GM12891 (cell line): ENCODE data around the gene ETV6.

Source experiments
- PAX5 ChIP-seq: IDR thresholded peaks from 2 replicates; pipeline ENCODE4 v1.6.1; 2011; ENCODE audit warnings: low read length, moderate library complexity, mild to moderate bottlenecking; ENCODE audit not compliant: insufficient read depth, severe bottlenecking
- POLR2A ChIP-seq: IDR thresholded peaks from 2 replicates; pipeline ENCODE4 v1.6.1; 2011; ENCODE audit warnings: low read depth, low read length, control low read depth
- POLR2AphosphoS5 ChIP-seq: IDR thresholded peaks from 2 replicates; pipeline ENCODE4 v1.6.1; 2011; ENCODE audit warnings: low read depth, low read length, control low read depth
- POU2F2 ChIP-seq: IDR thresholded peaks from 2 replicates; pipeline ENCODE4 v1.6.1; 2011; ENCODE audit warnings: low read depth, mild to moderate bottlenecking, control low read depth, low read length, moderate library complexity
- SPI1 ChIP-seq: IDR thresholded peaks from 2 replicates; pipeline ENCODE4 v1.6.1; 2011; ENCODE audit warnings: low read depth, low read length, control low read depth
- TAF1 ChIP-seq: IDR thresholded peaks from 2 replicates; pipeline ENCODE4 v1.6.1; 2011; ENCODE audit warnings: low read depth, low read length, control low read depth

DNA sequence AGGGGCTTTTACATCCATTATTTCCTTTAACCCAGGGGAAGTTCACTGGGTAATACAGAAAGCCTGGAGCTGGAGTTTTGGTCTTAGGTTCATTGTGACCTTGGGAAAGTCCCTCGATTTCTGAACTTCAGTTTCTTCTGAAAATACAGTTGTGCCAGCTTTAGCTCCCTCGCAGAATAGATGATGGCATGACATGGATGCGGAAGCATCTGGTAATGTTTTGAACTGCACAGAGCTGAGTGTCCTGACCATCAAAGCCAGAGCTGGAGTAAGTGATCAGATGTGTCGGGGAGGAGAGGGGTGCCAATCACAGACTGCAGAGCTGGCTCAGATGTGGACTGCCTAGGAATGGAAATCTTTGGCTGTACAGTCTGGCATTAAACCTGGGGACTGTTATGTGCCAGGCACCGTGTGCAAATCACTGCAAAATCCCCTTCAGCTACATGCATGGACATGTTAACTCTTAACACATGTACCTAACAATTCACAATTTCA is 180.9 kb downstream of the ETV6 start:
- TF ChIP-seq POLR2AphosphoS5 (no peak), PAX5 (no peak), POLR2A (no peak), SPI1 (no peak), POU2F2 (no peak), TAF1 (no peak)
